Stimulated activated CD8-positive, alpha-beta memory T cell treated with anti-CD3 and anti-CD28 coated beads, Interleukin-2, amount 100 ng/mL, for 48 hours (primary cell): Measurements from ENCODE around the gene KRT1.
A peak's percentile ranks its signal among the peaks of the same experiment; 100 is the strongest.
"Not testable (repeated sequence)": the region's sequence is repeated elsewhere in the genome, so short reads cannot be mapped to it uniquely, and the experiment has no call there.

Experiments used
- DNase-seq, 2 donors: peaks; one replicate each; pipeline ENCODE4 v3.0.0-alpha.2; 2020; ENCODE audit warnings: low read depth in 2 of 2

The KRT1 gene

GRCh38 chr12:52680363-52680762, at the start of gene KRT1:
TSS of gene KRT1 (minus strand) at chr12:52680407. CDS start at chr12:52680348, 59 bp downstream.
- DNase-seq, result no peak

GRCh38 chr12:52729147-52729546, 48.9 kb upstream of the KRT1 start:
- no peak for DNase-seq

- no peak for DNase-seq
These were observed 48.2 kb upstream of the KRT1 start for GRCh38 chr12:52728374-52728773.

GRCh38 chr12:52727037-52727436, 46.8 kb upstream of the KRT1 start:
- no peak for DNase-seq

- DNase-seq, result no peak
These were observed 46.2 kb upstream of the KRT1 start for GRCh38 chr12:52726451-52726850.

- DNase-seq, result no peak
These were observed 44.2 kb upstream of the KRT1 start for GRCh38 chr12:52724384-52724783.

- DNase-seq, result no peak
These were observed 42.5 kb upstream of the KRT1 start for GRCh38 chr12:52722680-52723079.

GRCh38 chr12:52721838-52722470, 41.7 kb upstream of the KRT1 start:
- DNase-seq, result no peak

GRCh38 chr12:52720365-52720886, 40.2 kb upstream of the KRT1 start:
- no peak for DNase-seq

GRCh38 chr12:52716061-52716460, 35.9 kb upstream of the KRT1 start:
- no peak for DNase-seq

GRCh38 chr12:52715416-52715815, 35.2 kb upstream of the KRT1 start:
- no peak for DNase-seq

GRCh38 chr12:52714887-52715281, 34.7 kb upstream of the KRT1 start:
- no peak for DNase-seq

- DNase-seq, result peak in 1 of 2 donors; percentile 26
These were observed 34.0 kb upstream of the KRT1 start for GRCh38 chr12:52713960-52714886.

- not testable (repeated sequence) for DNase-seq
These were observed 31.9 kb upstream of the KRT1 start for GRCh38 chr12:52712122-52712521.

- no peak for DNase-seq
These were observed 30.5 kb upstream of the KRT1 start for GRCh38 chr12:52710730-52711129.

GRCh38 chr12:52708010-52708409, 27.8 kb upstream of the KRT1 start:
- no peak for DNase-seq

GRCh38 chr12:52704464-52704863, 24.3 kb upstream of the KRT1 start:
- DNase-seq, result no peak

GRCh38 chr12:52703878-52704277, 23.7 kb upstream of the KRT1 start:
- no peak for DNase-seq

GRCh38 chr12:52703424-52703823, 23.2 kb upstream of the KRT1 start, which contains the start of gene KRT77:
TSS of gene KRT77 (minus strand) at chr12:52703524. CDS start at chr12:52703434, 90 bp downstream.
- no peak for DNase-seq

- no peak for DNase-seq
These were observed 22.1 kb upstream of the KRT1 start for GRCh38 chr12:52702338-52702737.

GRCh38 chr12:52701281-52701680, 21.1 kb upstream of the KRT1 start:
- DNase-seq, result no peak

- DNase-seq, result no peak
These were observed 19.8 kb upstream of the KRT1 start for GRCh38 chr12:52699960-52700359.

- no peak for DNase-seq
These were observed 19.2 kb upstream of the KRT1 start for GRCh38 chr12:52699373-52699772.
